ENCODE results near the gene ZDHHC22.

ZDHHC22 gene

DNA sequence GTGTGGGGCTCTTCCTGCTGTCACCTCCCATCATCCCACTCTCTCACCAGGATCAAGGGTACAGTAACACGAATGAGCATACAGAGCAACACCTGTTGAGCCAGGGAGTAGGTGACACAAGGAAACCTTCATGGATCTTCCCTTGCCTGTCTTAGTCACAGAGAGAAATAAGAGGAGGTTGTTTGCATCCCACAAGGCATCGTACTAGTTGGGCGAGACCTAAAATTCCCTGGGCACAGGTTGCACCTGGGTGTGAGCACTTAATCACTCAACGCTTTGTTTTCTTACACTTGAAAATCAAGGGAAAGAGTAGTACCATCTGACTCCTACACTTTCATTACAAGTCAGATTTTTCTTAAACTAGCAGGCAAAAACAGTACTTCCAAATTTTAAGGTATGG is 27.0 kb downstream of the ZDHHC22 start:
- TF ChIP-seq ZFP3 (CRISPR knock-in tag; IDR thresholded peaks at IDR 0.05), result no peak
- TF ChIP-seq OSR1 (CRISPR knock-in tag; IDR thresholded peaks at IDR 0.05), result no peak
- no peak for TF ChIP-seq GLIS3 (CRISPR knock-in tag; IDR thresholded peaks at IDR 0.05)
- TF ChIP-seq PPARA (CRISPR knock-in tag; IDR thresholded peaks at IDR 0.05; ENCODE audit: borderline replicate concordance), result no peak
- TF ChIP-seq TOX (CRISPR knock-in tag; IDR thresholded peaks at IDR 0.05; ENCODE audit: borderline replicate concordance), result no peak
- TF ChIP-seq ZNF565 (CRISPR knock-in tag; conservative IDR thresholded peaks at IDR 0.05; ENCODE audit: low read depth), result no peak
- no peak for TF ChIP-seq ESRRG (CRISPR knock-in tag; IDR thresholded peaks at IDR 0.05)
- no peak for TF ChIP-seq BACH2 (CRISPR knock-in tag; IDR thresholded peaks at IDR 0.05; ENCODE audit: borderline replicate concordance)
- no peak for TF ChIP-seq TCF4 (CRISPR knock-in tag; IDR thresholded peaks at IDR 0.05; ENCODE audit: borderline replicate concordance)
- no peak for TF ChIP-seq RARB (CRISPR knock-in tag; IDR thresholded peaks at IDR 0.05)
- TF ChIP-seq ZC3H10 (CRISPR knock-in tag; IDR thresholded peaks at IDR 0.05), result no peak
- TF ChIP-seq ARNTL (CRISPR knock-in tag; IDR thresholded peaks at IDR 0.05; ENCODE audit: borderline replicate concordance, low read depth), result no peak
- no peak for ATAC-seq

GRCh38 chr14:77113644-77114043 is 27.9 kb downstream of the ZDHHC22 start:
- TF ChIP-seq, protein P1, sequence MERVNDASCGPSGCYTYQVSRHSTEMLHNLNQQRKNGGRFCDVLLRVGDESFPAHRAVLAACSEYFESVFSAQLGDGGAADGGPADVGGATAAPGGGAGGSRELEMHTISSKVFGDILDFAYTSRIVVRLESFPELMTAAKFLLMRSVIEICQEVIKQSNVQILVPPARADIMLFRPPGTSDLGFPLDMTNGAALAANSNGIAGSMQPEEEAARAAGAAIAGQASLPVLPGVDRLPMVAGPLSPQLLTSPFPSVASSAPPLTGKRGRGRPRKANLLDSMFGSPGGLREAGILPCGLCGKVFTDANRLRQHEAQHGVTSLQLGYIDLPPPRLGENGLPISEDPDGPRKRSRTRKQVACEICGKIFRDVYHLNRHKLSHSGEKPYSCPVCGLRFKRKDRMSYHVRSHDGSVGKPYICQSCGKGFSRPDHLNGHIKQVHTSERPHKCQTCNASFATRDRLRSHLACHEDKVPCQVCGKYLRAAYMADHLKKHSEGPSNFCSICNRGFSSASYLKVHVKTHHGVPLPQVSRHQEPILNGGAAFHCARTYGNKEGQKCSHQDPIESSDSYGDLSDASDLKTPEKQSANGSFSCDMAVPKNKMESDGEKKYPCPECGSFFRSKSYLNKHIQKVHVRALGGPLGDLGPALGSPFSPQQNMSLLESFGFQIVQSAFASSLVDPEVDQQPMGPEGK (CRISPR knock-in tag; IDR thresholded peaks at IDR 0.05; ENCODE audit: borderline replicate concordance), result no peak
- TF ChIP-seq TOX (CRISPR knock-in tag; IDR thresholded peaks at IDR 0.05; ENCODE audit: borderline replicate concordance) (no peak), ZNF70 (CRISPR knock-in tag; IDR thresholded peaks at IDR 0.05) (no peak), PPARA (CRISPR knock-in tag; IDR thresholded peaks at IDR 0.05; ENCODE audit: borderline replicate concordance) (no peak), CREB5 (CRISPR knock-in tag; IDR thresholded peaks at IDR 0.05; ENCODE audit: low read depth) (no peak), ESRRG (CRISPR knock-in tag; IDR thresholded peaks at IDR 0.05) (no peak), TCF4 (CRISPR knock-in tag; IDR thresholded peaks at IDR 0.05; ENCODE audit: borderline replicate concordance) (no peak)
- ATAC-seq, result no peak

GRCh38 chr14:77111021-77111420 is 30.6 kb downstream of the ZDHHC22 start:
- no peak for ATAC-seq
- TF ChIP-seq ISL1 (CRISPR knock-in tag; IDR thresholded peaks at IDR 0.05) (no peak), OSR1 (CRISPR knock-in tag; IDR thresholded peaks at IDR 0.05) (no peak), ZNF565 (CRISPR knock-in tag; conservative IDR thresholded peaks at IDR 0.05; ENCODE audit: low read depth) (no peak), SNAI2 (CRISPR knock-in tag; IDR thresholded peaks at IDR 0.05) (no peak), ESRRG (CRISPR knock-in tag; IDR thresholded peaks at IDR 0.05) (no peak), ZC3H10 (CRISPR knock-in tag; IDR thresholded peaks at IDR 0.05) (no peak)

- no peak for ATAC-seq
- TF ChIP-seq ZNF8 (CRISPR knock-in tag; IDR thresholded peaks at IDR 0.05) (no peak), ARNTL (CRISPR knock-in tag; IDR thresholded peaks at IDR 0.05; ENCODE audit: borderline replicate concordance, low read depth) (no peak), OSR1 (CRISPR knock-in tag; IDR thresholded peaks at IDR 0.05) (no peak), ISL1 (CRISPR knock-in tag; IDR thresholded peaks at IDR 0.05) (no peak), BACH2 (CRISPR knock-in tag; IDR thresholded peaks at IDR 0.05; ENCODE audit: borderline replicate concordance) (no peak), TSHZ2 (CRISPR knock-in tag; IDR thresholded peaks at IDR 0.05) (no peak), PPARA (CRISPR knock-in tag; IDR thresholded peaks at IDR 0.05; ENCODE audit: borderline replicate concordance) (no peak), TOX (CRISPR knock-in tag; IDR thresholded peaks at IDR 0.05; ENCODE audit: borderline replicate concordance) (no peak), ESRRG (CRISPR knock-in tag; IDR thresholded peaks at IDR 0.05) (no peak), CREB5 (CRISPR knock-in tag; IDR thresholded peaks at IDR 0.05; ENCODE audit: low read depth) (no peak), CSDC2 (CRISPR knock-in tag; IDR thresholded peaks at IDR 0.05) (no peak), RARB (CRISPR knock-in tag; IDR thresholded peaks at IDR 0.05) (no peak), ZFP30 (CRISPR knock-in tag; IDR thresholded peaks at IDR 0.05) (no peak), ZC3H10 (CRISPR knock-in tag; IDR thresholded peaks at IDR 0.05) (no peak), TCF4 (CRISPR knock-in tag; IDR thresholded peaks at IDR 0.05; ENCODE audit: borderline replicate concordance) (no peak), ZNF565 (CRISPR knock-in tag; conservative IDR thresholded peaks at IDR 0.05; ENCODE audit: low read depth) (no peak), ZNF70 (CRISPR knock-in tag; IDR thresholded peaks at IDR 0.05) (no peak), SNAI2 (CRISPR knock-in tag; IDR thresholded peaks at IDR 0.05) (no peak)
- TF ChIP-seq, protein P1 (CRISPR knock-in tag; IDR thresholded peaks at IDR 0.05; ENCODE audit: borderline replicate concordance), result no peak
- TF ChIP-seq, protein P2, sequence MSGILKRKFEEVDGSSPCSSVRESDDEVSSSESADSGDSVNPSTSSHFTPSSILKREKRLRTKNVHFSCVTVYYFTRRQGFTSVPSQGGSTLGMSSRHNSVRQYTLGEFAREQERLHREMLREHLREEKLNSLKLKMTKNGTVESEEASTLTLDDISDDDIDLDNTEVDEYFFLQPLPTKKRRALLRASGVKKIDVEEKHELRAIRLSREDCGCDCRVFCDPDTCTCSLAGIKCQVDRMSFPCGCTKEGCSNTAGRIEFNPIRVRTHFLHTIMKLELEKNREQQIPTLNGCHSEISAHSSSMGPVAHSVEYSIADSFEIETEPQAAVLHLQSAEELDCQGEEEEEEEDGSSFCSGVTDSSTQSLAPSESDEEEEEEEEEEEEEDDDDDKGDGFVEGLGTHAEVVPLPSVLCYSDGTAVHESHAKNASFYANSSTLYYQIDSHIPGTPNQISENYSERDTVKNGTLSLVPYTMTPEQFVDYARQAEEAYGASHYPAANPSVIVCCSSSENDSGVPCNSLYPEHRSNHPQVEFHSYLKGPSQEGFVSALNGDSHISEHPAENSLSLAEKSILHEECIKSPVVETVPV (CRISPR knock-in tag; IDR thresholded peaks at IDR 0.05), result no peak
Measured at GRCh38 chr14:77110286-77110685, 31.3 kb downstream of the ZDHHC22 start.
